GM04503 (cell line): Measurements from ENCODE around the gene ITPKB.
A peak's percentile ranks its signal among the peaks of the same experiment; 100 is the strongest.
"Not testable (repeated sequence)": the region's sequence is repeated elsewhere in the genome, so short reads cannot be mapped to it uniquely, and the experiment has no call there.

Source experiments
- DNase-seq: peaks from one replicate; pipeline ENCODE4 v3.0.0-alpha.2; 2012; ENCODE audit warnings: low read depth

ITPKB gene

DNA sequence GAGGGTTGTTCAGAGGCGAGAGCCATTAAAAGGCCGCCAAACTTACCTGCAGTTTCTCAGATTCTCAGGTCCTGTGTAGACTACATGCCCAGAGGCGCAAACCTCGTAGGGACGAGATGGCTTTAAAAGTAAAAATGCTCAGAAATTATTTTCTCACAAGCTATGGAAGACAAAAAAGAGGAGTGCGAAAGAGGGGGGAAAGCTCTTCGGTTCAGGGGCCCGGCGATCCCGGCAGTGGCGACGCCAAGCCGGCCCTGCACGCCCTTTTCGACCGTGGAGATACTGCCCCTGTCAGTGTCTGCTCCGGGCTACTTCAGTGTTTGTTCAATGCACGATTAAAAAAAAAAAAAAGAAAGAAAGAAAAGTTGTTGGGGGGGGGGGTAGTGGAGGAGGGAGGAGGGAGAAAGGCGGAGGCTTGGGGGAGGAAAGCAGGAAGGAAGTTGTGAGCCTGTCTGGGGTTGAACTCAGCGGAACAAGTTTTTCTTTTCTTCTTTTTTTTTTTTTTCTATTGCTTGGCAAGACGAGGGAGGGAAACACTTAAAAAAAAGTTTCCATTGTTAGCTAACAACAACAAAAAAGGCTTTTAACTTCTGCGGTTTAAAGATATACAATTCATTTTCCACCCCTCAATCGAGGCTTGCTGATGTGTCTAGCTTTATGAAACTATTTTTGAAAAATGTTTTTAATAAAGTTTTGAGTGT lies at the start of gene ITPKB:
Gene ITPKB (minus strand): TSS at position 288 of the 701 bp plus-strand sequence. CDS start 1,824 bp downstream, outside the sequence.
- no peak for DNase-seq

DNA sequence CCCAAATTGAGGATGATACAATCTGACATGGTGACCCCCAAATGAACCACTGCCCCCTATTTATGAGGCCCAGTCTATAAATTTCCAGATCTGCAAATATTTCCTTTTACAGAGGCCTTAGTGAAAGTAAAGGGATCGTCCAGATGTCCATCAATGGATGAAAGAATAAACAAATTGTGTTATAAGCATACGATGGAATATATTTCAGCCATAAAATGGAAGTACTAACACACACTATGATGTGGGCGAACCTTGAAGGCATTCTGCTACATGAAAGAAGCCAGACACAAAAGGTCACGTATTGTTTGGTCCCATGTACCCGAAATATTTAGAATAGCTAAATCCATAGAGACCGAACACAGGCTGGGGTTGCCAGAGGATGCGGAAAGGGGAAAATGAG lies 48.6 kb upstream of the ITPKB start:
- DNase-seq: no peak

DNA sequence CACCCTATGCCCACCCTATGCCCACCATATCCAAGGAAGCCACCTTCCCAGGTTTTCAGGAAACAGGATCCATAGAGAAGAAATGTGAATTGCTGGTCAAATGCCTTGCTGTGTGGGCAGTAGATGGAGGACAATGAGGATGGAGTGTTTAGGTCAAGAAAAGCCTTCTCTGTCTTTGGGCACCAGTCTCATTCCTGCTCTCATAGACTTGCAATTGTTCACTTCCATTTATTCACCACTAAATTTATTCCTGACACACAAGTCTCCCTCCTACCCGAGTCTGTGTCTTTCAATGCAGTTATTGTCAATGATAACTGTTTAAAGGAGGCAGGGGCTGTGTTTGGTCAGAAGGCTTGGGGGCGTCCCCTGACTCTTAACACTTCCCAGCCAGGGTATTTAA lies 48.0 kb upstream of the ITPKB start:
- DNase-seq: no peak

DNA sequence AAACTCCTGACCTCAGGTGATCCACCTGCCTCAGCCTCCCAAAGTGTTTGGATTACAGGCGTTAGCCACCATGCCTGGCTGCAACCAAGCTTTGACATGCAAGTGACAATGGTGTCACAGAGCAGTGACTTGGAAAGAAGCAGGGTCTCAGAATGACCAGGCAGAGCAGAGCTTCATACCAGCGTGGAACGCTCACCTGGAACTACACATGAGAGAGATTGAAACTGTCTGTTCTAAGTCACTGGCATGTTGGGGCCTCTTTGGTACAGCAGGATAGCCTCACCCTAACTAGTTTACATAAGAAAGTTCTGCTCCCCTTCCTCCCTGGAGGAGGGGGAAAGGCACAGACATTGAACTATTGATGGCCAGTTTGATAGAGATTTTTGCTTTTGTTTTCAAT lies 47.5 kb upstream of the ITPKB start:
- DNase-seq: no peak

DNA sequence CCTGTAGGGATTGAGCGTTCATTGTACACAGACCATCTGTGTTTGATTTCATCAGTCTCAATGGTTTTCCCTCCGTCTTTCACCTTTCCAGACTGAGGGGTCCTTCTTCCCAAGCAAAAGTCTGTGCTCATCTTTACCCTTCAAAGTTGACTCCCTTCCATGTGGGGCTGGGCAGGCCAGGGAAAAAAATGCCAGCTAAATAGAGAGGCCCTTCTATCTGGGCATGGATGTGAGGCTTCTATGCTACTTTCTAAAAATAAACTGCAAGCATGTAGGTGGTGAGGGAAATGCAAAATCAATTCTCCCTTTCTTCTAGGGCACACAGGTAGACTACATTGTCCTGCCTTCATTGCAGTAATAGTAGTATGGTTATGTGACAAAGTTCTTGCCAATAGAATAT lies 46.7 kb upstream of the ITPKB start:
- no peak for DNase-seq

DNA sequence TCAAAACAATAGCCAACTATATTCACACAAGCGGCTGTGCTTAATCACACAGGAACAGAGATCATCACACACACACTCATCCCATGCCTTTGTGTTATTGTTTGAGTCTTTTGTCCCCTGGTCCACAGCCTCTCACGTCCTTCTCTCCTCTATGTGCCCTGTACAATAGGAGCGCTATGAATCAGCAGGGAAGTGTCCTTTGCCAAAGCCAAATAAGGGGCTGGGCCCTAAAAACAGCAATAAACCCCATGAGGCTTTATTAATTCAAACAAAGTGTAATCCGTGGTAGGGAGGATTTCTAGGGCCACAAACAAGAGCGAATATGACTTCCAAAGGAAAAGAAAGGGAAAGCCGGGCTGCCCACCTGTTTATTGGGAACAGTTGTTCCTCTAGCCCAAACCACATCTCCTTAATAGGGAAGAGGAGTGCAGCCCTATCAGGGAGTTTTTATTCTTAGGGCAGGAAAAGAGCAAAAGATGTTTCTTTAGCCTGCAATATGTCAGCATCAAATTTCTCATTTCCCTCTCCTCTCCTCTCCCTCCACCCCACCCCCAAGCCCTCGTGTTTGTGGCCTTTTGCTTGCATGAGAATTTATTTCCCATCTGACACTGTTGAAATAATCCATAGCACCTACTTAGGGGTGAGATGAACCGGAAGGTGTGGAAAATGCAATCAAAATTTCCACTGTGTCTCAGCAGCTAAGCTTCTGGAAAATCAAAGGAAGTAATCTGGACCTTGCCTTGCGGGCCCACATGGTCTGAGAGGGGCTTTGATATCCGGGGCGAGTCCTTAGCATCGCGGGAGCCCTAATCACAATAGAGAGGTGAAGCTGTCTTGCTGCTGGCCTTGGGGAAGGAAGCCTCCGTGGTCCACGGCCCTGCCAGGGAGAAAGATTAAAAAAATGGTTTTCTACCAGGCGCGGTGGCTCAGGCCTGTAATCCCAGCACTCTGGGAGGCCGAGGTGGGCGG lies 45.3 kb upstream of the ITPKB start:
- DNase-seq: no peak

DNA sequence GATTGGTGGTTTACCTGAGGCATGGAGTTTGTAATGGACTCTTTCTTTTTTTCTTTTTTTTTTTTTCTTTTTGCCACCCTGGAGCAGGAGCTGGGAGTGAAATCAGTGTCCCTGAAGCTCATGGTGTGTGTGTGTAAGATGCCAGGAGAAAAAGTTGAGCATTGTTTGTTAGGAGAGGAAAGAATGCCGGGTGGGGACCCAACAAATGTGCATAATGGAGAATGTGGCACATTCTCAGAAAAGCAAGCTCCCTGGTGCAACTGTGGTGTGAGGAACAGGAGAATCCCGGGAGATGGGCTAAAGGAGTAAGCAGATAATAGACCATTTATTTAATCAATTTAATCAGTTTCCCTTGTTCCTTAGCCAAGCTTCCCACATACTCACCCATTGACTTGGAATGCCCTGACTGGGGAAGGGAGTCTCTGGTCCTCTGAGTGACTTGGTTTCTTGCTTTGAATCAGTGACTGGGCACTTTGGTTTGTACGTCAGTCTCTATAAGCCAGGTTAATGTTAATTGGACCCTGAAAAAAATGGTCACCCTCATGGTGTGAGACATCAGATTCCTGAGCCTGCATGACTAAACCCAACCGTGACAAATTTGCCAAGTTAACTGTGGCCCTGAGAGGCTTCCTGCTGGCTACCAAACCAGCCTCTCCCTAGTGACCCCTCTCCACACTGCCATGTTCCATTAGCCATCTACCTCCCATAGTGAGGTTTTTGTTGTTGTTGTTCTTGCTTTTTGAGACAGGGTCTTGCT lies 43.9 kb upstream of the ITPKB start:
- no peak for DNase-seq

DNA sequence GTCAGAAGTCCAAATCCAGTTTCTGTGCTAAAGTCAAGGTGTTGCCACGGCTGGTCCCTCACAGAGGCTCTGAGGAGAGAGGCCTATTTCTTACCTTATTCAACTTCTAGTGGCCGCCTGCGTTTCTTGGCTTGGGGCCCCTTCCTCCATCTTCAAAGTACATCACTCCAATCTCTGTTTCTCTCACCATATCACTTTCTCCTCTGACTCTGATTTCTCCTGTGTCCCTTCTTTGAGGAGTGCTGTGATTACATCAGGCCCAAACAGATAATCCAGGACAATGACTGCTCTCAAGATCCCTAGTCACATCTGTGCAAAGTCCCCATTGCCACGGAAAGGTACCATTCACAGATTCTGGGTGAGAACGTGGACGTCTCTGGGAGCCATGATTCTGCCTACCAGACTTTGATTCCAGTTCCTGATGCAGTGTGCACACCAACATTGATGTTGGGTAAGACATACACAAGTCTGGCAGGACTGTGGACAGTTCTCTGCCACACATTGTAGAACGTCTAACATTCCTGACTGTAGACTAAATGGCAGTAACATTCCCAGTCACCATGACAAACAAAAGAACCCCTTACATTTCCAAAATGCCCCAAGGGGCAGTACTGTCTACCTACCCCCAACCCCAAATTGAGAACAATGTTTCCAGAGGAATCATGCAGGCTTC lies 43.0 kb upstream of the ITPKB start:
- DNase-seq: no peak

DNA sequence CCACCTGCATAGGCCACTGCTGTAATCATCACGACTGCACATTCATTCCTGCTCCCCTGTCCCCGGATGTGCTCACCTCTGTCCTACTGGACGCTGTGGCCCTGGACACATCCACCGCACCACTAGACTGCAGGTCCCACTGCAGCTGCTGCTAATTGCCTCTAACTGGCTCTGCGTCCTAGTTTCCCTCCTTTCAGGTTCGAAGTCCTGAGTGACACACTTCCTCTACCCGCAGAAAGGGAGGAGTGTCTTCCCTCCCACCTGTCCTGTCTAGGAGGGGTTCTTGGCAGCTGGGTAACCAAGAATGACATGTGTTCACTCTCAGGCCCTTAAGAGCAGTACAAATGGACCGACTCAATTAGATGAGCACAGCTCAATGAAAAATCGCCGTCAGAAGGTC lies 40.5 kb upstream of the ITPKB start:
- DNase-seq: no peak

DNA sequence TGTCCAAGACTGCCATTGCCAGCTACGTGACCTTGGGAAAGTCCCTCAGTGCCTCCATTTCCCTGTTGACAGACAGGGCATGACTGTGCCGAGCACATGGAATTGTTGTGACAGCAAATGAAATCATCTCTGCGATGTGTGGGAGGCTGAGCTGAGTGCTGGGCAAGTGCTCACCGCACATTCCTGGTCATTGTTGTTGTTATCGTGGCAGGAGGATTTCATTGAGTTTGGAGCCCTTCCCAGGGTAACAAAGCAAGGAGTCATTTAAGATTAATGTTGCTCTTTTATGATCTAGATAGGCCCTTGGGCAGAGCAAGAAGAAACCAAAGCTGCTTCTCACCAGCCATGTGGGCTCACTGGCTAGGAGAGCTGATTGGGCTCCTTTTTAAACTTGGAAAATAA lies 39.6 kb upstream of the ITPKB start:
- DNase-seq: peak; percentile 98

DNA sequence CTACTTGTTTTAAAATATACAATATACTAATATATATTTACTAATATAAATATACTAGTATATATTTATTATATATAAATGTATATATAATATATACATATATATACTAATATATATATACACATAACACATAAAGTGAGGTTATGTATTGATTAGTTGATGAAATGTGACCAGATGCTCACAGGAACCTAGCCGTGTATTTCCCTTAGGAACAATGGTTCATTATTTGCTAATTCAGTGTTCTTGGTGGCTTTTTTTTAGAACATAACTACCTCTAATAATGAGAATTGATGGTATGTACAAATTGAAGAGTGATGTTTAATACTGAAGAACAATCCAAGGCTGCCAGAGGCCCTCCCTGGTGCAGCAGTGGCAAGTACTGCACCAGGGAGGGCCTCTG lies 37.9 kb upstream of the ITPKB start:
- no peak for DNase-seq

DNA sequence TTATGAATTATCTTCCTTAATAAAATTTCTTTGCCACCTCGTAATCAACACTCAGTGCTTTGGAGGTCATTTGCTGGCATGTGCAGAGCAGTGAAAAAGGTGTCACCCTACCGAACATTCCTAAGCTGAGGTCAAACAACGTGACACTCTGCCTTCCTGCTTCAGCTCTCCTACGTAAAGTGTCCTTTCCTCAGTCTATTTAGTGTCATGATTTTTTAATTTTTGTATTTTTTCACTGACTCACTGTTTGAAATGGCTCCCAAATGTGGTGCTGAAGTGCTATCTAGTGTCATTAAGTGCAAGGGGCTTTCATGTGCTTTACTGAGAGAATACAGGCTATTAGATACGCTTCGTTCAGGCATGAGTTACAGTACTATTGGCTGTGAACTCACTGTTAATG lies 37.0 kb upstream of the ITPKB start:
- no peak for DNase-seq

DNA sequence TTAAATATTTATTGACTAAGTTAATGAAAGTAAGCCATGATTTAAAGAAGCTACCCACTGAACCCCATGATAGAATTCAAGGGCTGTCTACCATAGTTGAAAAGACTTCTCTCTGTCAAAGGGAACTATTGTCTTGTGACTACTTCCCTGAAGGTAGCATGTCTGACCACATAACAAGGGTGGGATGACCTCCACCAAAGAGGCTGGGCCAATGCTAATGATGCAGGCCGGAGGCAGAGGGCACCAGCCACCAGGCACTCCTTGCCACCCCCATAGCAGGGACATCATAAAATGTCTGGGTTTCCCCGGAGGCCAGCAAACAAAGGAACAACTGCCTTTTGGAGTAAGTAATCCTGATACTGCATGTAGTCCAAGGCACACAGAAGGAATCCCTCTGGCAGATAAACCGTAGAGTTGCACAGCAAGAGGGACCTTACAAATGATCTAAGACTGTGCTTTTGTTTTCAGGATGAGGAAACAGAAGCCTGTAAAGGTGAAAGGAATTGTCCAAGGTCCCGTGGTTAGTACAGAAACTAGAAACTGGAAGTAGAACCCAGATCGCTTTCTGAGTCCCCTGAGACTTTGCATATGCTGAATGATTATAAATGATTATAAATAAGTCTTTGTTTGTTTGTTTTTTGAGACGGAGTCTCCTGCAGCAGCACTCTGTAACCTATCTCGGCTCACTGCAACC lies 33.5 kb upstream of the ITPKB start:
- no peak for DNase-seq

DNA sequence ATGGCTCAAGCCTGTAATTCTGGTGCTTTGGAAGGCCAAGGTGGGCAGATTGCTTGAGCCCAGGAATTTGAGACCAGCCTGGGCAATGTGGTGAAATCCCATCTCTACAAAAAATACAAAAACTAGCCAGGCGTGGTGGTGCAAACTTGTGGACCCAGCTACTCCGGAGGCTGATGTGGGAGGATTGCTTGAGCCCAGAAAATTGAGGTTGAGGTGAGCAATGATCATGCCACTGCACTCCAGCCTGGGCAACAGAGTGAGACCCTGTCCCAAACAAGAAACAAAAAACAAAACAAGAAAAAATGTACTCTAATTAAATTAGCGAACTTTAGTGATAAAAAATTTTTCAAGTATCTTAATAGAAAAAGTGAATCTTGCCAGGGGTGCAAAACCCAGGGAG lies 28.1 kb upstream of the ITPKB start:
- not testable (repeated sequence) for DNase-seq

DNA sequence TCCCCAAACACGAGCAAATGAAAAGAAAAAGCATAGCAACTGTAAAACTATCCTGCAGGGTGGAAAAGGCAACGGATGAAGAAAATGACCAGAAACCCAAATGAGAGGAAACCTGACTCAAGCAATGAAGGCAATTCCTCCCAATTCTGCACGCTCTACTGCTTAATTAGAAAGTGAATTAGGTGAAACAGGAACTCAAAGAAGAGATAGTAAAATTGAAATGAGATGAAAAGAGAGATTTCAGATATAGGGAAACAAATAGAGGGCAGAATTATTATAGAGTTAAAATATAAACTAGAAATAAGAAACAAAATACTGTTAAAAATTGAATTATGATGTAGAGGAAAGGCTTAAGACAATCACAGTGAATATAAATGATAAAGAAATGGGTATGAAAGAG lies 27.5 kb upstream of the ITPKB start:
- no peak for DNase-seq

DNA sequence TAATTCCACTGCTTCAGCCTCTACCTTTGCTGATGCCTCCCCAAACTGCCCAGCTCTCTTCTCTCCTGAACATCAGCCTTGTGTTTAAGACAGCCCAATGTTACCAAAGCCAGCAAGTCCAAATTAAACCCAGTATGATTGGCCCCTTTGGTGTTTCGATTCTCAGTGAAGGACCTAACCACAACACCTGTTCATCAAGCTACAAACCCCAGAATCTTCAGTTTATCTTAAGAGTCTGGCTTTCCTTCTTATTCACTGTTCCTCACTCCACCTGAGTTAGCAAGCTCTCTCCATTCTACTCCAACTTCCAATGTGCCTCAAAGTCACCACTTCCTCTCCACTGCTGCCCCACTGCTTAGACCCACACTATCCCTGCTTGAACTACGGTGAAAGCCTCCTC lies 25.5 kb upstream of the ITPKB start:
- DNase-seq: no peak

DNA sequence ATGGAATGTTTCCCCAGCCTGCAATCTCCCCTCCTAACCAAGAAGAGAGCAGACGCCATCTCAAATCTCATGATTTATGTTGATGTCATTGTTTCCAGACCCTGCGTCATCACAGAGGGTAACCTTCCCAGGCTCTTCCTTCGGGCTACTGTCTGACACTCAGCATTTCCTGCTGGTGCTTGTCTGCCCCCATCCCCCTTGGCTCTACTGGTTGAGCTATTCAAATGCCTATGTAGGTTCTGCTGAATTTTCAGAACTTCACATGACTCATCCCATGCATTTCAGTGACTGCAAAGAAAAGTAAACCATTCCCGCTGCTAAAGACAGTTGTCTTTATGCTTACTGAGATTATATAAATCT lies 24.8 kb upstream of the ITPKB start:
- no peak for DNase-seq

DNA sequence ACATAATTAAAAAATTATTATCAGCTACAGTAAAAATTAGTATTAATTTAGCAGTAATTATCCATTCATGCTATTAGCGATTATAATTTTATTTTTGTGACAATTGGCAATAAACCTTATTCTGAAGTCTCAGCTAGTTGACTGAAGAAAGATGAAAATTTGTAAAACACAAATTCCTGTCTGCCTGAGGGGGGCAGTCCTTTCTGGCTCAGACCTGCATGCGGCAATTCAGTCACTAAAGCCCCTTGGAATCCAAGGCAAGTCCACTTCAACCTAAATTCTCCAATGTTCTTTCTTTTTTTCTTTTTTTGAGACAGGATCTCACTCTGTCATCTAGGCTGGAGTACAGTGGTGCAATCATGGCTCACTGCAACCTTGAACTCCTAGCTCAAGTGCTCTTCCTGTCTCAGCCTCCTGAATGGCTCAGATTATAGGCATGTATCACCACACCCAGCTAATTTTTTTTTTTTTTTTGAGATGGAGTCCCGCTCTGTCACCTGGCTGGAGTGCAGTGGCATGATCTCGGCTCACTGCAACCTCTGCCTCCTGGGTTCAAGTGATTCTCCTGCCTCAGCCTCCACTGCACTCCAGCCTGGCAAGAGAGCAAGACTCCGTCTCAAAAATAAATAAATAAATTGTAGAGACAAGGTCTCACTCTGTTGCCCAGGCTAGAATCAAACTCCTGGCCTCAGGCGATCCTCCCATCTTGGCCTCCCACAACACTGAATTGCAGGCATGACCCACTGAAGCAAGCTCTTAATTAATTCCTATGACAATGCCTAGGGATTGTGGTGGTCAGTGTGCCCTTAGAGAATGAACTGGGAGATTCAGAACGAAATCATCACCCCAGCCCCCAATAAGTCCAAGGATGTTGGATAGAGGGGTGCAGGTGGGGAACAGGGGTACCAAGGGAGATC lies 24.2 kb upstream of the ITPKB start:
- DNase-seq: no peak

DNA sequence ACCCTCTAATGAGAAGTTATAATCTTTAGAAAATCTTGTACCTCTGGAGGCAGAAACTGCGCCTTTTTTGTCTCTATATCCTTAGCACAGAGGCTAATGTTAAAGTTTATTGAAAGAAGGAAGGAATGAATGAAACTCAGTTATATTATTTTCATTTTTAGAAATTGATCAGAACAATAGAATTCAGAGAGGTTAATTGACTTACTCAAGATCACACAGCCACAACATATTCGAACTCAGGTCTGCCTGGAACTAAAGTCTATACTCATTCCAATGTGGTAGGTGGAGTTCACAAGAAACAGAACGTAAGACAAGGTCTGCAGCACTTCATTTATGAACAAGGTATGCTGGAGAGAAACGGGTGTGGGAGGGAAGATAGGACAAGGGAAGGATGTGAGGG lies 23.0 kb upstream of the ITPKB start:
- DNase-seq: no peak

DNA sequence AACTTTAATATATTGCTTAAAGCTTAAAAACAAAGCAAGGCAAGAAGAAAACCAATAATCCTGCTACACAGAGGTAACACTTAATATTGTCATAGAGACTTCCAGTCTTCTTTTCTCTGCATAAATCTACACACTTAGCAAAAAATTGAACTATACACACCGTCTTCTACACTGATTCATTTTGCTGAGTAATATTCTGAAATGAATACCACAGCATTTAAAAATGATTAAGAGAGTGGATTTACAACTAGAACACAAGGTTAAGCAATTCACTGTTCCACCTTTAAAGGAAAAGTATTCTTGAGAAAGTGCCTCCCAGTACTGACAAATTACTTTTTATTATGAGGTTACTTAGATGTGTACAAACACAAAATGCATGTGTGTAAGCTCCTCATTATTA lies 22.2 kb upstream of the ITPKB start:
- DNase-seq: no peak
